HL-60 (cell line): Measurements from ENCODE around the gene RSU1.

Experiments
- DNase-seq, 2 experiments: peaks; one replicate each; pipeline ENCODE4 v3.0.0-alpha.2; 2010 to 2020; ENCODE audit warnings: low read depth in 1 of 2, low spot score in 1 of 2
- H3K27ac ChIP-seq: fragments of 250-450 bp; sonication (Bioruptor Pico); replicated peaks from 2 replicates; pipeline ENCODE4 v1.5.1; 2020; ENCODE audit warnings: mild to moderate bottlenecking, moderate library complexity
- H3K27me3 ChIP-seq: fragments of 250-450 bp; sonication (Bioruptor Pico); 2 replicates; pipeline ENCODE4 v1.5.1; 2021; ENCODE audit warnings: mild to moderate bottlenecking, moderate library complexity; ENCODE audit not compliant: insufficient read depth, poor library complexity, severe bottlenecking
- H3K4me3 ChIP-seq: replicated peaks from 2 replicates; pipeline ENCODE4 v1.5.1; 2011; ENCODE audit warnings: mild to moderate bottlenecking, control low read depth, low read length; ENCODE audit not compliant: insufficient read depth
- GABPA ChIP-seq: IDR thresholded peaks from 2 replicates; pipeline ENCODE4 v1.6.1; 2012; ENCODE audit warnings: low read depth
- POLR2AphosphoS5 ChIP-seq: IDR thresholded peaks from 2 replicates; pipeline ENCODE4 v1.6.1; 2012; ENCODE audit warnings: low read depth
- SPI1 ChIP-seq: IDR thresholded peaks from 2 replicates; pipeline ENCODE4 v1.6.1; 2012; ENCODE audit warnings: low read depth, mild to moderate bottlenecking, borderline replicate concordance
- long read RNA-seq: library from polyadenylated mRNA; unstranded; transcript quantifications from one replicate; pipeline ENCODE4 v2.0.0, GENCODE V29; 2020
- TF ChIP-seq, protein P1 (sequence below): IDR thresholded peaks from 2 replicates; pipeline ENCODE4 v1.6.1; 2012; ENCODE audit warnings: low read depth; ENCODE audit not compliant: insufficient replicate concordance
- TF ChIP-seq, protein P2 (sequence below): IDR thresholded peaks from one replicate; pipeline ENCODE4 v1.5.1; 2011; ENCODE audit warnings: low read length, control low read depth, inconsistent platforms; ENCODE audit not compliant: insufficient read depth

RSU1 gene
- long read RNA-seq, transcript RSU1-201 (9 exons, 3,834 nt), result major isoform, 158 of 207 reads
- long read RNA-seq, transcript RSU1-205 (8 exons, 3,639 nt), result minor isoform, 20 of 207 reads
- long read RNA-seq, transcript RSU1-203 (8 exons, 3,919 nt), result minor isoform, 10 of 207 reads
- long read RNA-seq, partial matches to known transcripts, result 2 of 207 reads
- long read RNA-seq, other reads (novel, unspliced or antisense), result 17 of 207 reads

- TF ChIP-seq, protein P1, sequence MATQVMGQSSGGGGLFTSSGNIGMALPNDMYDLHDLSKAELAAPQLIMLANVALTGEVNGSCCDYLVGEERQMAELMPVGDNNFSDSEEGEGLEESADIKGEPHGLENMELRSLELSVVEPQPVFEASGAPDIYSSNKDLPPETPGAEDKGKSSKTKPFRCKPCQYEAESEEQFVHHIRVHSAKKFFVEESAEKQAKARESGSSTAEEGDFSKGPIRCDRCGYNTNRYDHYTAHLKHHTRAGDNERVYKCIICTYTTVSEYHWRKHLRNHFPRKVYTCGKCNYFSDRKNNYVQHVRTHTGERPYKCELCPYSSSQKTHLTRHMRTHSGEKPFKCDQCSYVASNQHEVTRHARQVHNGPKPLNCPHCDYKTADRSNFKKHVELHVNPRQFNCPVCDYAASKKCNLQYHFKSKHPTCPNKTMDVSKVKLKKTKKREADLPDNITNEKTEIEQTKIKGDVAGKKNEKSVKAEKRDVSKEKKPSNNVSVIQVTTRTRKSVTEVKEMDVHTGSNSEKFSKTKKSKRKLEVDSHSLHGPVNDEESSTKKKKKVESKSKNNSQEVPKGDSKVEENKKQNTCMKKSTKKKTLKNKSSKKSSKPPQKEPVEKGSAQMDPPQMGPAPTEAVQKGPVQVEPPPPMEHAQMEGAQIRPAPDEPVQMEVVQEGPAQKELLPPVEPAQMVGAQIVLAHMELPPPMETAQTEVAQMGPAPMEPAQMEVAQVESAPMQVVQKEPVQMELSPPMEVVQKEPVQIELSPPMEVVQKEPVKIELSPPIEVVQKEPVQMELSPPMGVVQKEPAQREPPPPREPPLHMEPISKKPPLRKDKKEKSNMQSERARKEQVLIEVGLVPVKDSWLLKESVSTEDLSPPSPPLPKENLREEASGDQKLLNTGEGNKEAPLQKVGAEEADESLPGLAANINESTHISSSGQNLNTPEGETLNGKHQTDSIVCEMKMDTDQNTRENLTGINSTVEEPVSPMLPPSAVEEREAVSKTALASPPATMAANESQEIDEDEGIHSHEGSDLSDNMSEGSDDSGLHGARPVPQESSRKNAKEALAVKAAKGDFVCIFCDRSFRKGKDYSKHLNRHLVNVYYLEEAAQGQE, result no peak
- TF ChIP-seq GABPA (no peak), SPI1 (no peak), POLR2AphosphoS5 (peak; percentile 63; the same call in 1 of the 2 replicates)
- TF ChIP-seq, protein P2, sequence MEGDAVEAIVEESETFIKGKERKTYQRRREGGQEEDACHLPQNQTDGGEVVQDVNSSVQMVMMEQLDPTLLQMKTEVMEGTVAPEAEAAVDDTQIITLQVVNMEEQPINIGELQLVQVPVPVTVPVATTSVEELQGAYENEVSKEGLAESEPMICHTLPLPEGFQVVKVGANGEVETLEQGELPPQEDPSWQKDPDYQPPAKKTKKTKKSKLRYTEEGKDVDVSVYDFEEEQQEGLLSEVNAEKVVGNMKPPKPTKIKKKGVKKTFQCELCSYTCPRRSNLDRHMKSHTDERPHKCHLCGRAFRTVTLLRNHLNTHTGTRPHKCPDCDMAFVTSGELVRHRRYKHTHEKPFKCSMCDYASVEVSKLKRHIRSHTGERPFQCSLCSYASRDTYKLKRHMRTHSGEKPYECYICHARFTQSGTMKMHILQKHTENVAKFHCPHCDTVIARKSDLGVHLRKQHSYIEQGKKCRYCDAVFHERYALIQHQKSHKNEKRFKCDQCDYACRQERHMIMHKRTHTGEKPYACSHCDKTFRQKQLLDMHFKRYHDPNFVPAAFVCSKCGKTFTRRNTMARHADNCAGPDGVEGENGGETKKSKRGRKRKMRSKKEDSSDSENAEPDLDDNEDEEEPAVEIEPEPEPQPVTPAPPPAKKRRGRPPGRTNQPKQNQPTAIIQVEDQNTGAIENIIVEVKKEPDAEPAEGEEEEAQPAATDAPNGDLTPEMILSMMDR, result no peak
- H3K27ac ChIP-seq, result peak within 1 kb of the TSS; percentile 77
- no peaks in the 10 kb centered on the region for H3K27me3 ChIP-seq
These were observed at the start of gene RSU1 for GRCh38 chr10:16817125-16818019. RSU1 (minus strand) TSS chr10:16817424; CDS start chr10:16817081, 343 bp downstream.

DNA sequence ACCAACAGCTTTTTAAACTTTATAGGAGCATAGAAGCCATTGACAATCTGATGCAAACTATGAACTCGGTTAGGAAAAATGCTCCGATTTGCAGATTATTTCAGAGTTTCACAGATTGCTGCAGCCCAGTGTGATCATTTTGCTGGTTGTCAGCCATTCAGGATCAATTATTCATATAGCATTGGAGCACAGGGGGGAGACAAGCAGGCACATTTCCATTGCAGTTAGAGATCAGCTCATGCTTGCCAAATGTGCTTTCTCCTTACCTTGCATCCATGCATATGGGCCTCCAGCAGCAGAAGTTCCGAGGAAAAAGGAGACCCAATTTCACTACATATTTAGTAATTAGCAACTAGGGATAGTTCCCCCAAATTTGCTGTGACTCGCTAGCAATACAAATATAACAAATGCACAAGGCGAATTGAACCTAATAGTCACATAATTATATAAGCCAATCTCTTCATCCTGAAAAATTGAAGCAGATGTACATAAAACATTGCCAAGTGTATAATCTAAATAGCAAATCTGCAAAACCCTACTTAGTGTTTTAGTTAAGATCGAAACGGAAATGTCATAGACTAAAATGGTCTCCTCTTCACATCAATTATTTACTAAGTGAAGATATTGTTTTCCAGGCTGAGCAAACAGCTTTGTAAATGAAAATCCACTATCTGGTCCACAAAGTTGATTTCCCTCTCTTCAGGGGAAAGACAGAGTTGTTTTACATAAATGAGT lies 49.5 kb upstream of the RSU1 start:
- DNase-seq, result no peak
- no peak overlapping the region for H3K27ac ChIP-seq
- no peaks in the 10 kb centered on the region for H3K27me3 ChIP-seq
- H3K4me3 ChIP-seq, result no peak overlapping the region
- TF ChIP-seq GABPA, result no peak
- TF ChIP-seq, protein P1, result no peak
- no peak for TF ChIP-seq POLR2AphosphoS5
- TF ChIP-seq SPI1, result no peak
- TF ChIP-seq, protein P2, result no peak

More at GRCh38 chr10:16817125-16818019, at the start of gene RSU1:
- DNase-seq, result peak; percentile 92 to 97
- peak within 1 kb of the TSS; percentile 87 for H3K4me3 ChIP-seq

- no peak for TF ChIP-seq SPI1
- TF ChIP-seq, protein P1, result no peak
- TF ChIP-seq, protein P2, result no peak
- no peak for TF ChIP-seq POLR2AphosphoS5
- no peak for TF ChIP-seq GABPA
- Histone ChIP-seq H3K27me3 (no peaks in the 10 kb centered on the region), H3K27ac (no peak overlapping the region), H3K4me3 (no peak overlapping the region)
- no peak for DNase-seq
These were observed 48.5 kb upstream of the RSU1 start for GRCh38 chr10:16865766-16866165.
